Measurements from ENCODE around the gene JAK1.
"Not testable (repeated sequence)": the region's sequence is repeated elsewhere in the genome, so short reads cannot be mapped to it uniquely, and the experiment has no call there.

The JAK1 gene

GRCh38 chr1:64836802-64837201, 129.5 kb downstream of the JAK1 start:
- no peak for DNase-seq (ENCODE audit: low read depth)

- no peak for DNase-seq (ENCODE audit: low read depth)
Measured at GRCh38 chr1:64834734-64835133, 131.6 kb downstream of the JAK1 start.

GRCh38 chr1:64830030-64830651, 136.2 kb downstream of the JAK1 start:
- DNase-seq (ENCODE audit: low read depth), result no peak

GRCh38 chr1:64829411-64830029, 136.8 kb downstream of the JAK1 start:
- no peak for DNase-seq (ENCODE audit: low read depth)

- DNase-seq (ENCODE audit: low read depth), result no peak
Measured at GRCh38 chr1:64828829-64829228, 137.5 kb downstream of the JAK1 start.

- no peak for DNase-seq (ENCODE audit: low read depth)
Measured at GRCh38 chr1:64826991-64827390, 139.4 kb downstream of the JAK1 start.

GRCh38 chr1:64823691-64824476, 142.5 kb downstream of the JAK1 start:
- DNase-seq (ENCODE audit: low read depth), result peak; percentile 50

- no peak for DNase-seq (ENCODE audit: low read depth)
Measured at GRCh38 chr1:64822621-64823020, 143.7 kb downstream of the JAK1 start.

- DNase-seq (ENCODE audit: low read depth), result not testable (repeated sequence)
Measured at GRCh38 chr1:64820572-64820971, 145.8 kb downstream of the JAK1 start.

- not testable (repeated sequence) for DNase-seq (ENCODE audit: low read depth)
Measured at GRCh38 chr1:64817364-64817763, 149.0 kb downstream of the JAK1 start.

- no peak for DNase-seq (ENCODE audit: low read depth)
Measured at GRCh38 chr1:64814427-64814826, 151.9 kb downstream of the JAK1 start.

- DNase-seq (ENCODE audit: low read depth), result no peak
Measured at GRCh38 chr1:64811131-64811530, 155.2 kb downstream of the JAK1 start.

GRCh38 chr1:64810001-64810400, 156.3 kb downstream of the JAK1 start:
- no peak for DNase-seq (ENCODE audit: low read depth)

GRCh38 chr1:64809309-64809708, 157.0 kb downstream of the JAK1 start:
- no peak for DNase-seq (ENCODE audit: low read depth)

- no peak for DNase-seq (ENCODE audit: low read depth)
Measured at GRCh38 chr1:64801851-64802523, 164.4 kb downstream of the JAK1 start.

- no peak for DNase-seq (ENCODE audit: low read depth)
Measured at GRCh38 chr1:64798872-64799271, 167.5 kb downstream of the JAK1 start.

- DNase-seq (ENCODE audit: low read depth), result no peak
Measured at GRCh38 chr1:64790832-64791487, 175.4 kb downstream of the JAK1 start.

Measured in GM04504 (cell line).